Neural cell (in vitro differentiated cells): ENCODE data around the gene GSTA3. TPM values are rescaled to one million over a fixed set of nuclear protein-coding genes. Genes with fewer than 3 reads are reported as not detected.
"Not testable (repeated sequence)": the region's sequence is repeated elsewhere in the genome, so short reads cannot be mapped to it uniquely, and the experiment has no call there.

ENCODE experiments used
- H2AFZ ChIP-seq: fragments of 200-600, 300-800 bp; sonication (generic), shearing (Covaris generic); 2 replicates; pipeline ENCODE4 v1.6.0; 2014; ENCODE audit warnings: low read depth, mild to moderate bottlenecking, antibody characterized with exemption, low read length, moderate library complexity
- H3F3A ChIP-seq: fragments of 200-600 bp; shearing (Covaris generic); 2 replicates; pipeline ENCODE4 v1.6.1; 2016; ENCODE audit warnings: mild to moderate bottlenecking, moderate library complexity, mixed read lengths, antibody characterized with exemption, low read length; ENCODE audit not compliant: insufficient read depth, poor library complexity, severe bottlenecking
- H3K27ac ChIP-seq: fragments of 200-600, 300-800 bp; sonication (generic), shearing (Covaris generic); 2 replicates; pipeline ENCODE4 v1.5.1; 2014; ENCODE audit warnings: mild to moderate bottlenecking, low read length, moderate library complexity
- H3K27me3 ChIP-seq: fragments of 300-800, 200-600 bp; sonication (generic), shearing (Covaris generic); 2 replicates; pipeline ENCODE4 v1.6.0; 2014; ENCODE audit warnings: mild to moderate bottlenecking, low read depth, low read length, moderate library complexity; ENCODE audit not compliant: insufficient read depth
- H3K36me3 ChIP-seq: fragments of 300-800, 200-600 bp; sonication (generic), shearing (Covaris generic); 2 replicates; pipeline ENCODE4 v1.5.1; 2014; ENCODE audit warnings: mild to moderate bottlenecking, antibody characterized with exemption, low read length, moderate library complexity; ENCODE audit not compliant: insufficient read depth
- H3K4me2 ChIP-seq: fragments of 300-800, 200-600 bp; sonication (generic), shearing (Covaris generic); 2 replicates; pipeline ENCODE4 v1.6.0; 2014; ENCODE audit warnings: mild to moderate bottlenecking, low read length
- H3K4me3 ChIP-seq: fragments of 300-800, 200-600 bp; sonication (generic), shearing (Covaris generic); 2 replicates; pipeline ENCODE4 v1.5.1; 2014; ENCODE audit warnings: mild to moderate bottlenecking, low read length, moderate library complexity
- H3K79me2 ChIP-seq: fragments of 200-600 bp; shearing (Covaris generic); replicated peaks from 2 replicates; pipeline ENCODE4 v1.6.0; 2014; ENCODE audit warnings: mild to moderate bottlenecking, low read length, moderate library complexity; ENCODE audit not compliant: insufficient read depth
- H3K9ac ChIP-seq: fragments of 300-800, 200-600 bp; sonication (generic), shearing (Covaris generic); 2 replicates; pipeline ENCODE4 v1.6.1; 2016; ENCODE audit warnings: mild to moderate bottlenecking, low read length, mixed read lengths
- H3K9me2 ChIP-seq: fragments of 200-600 bp; shearing (Covaris generic); 2 replicates; pipeline ENCODE4 v1.6.1; 2016; ENCODE audit warnings: mild to moderate bottlenecking, low read length, mixed read lengths; ENCODE audit not compliant: insufficient read depth
- H3K9me3 ChIP-seq: fragments of 200-600, 300-800 bp; sonication (generic), shearing (Covaris generic); 2 replicates; pipeline ENCODE4 v1.6.1; 2016; ENCODE audit warnings: mild to moderate bottlenecking, mixed run types, low read length, moderate library complexity, mixed read lengths
- H4K20me1 ChIP-seq: fragments of 200-600 bp; shearing (Covaris generic); 2 replicates; pipeline ENCODE4 v1.6.1; 2016; ENCODE audit warnings: mild to moderate bottlenecking, mixed run types; ENCODE audit not compliant: insufficient read depth
- EP300 ChIP-seq: fragments of 450-650 bp; conservative IDR thresholded peaks from 2 replicates; pipeline ENCODE4 v1.6.1; 2014; ENCODE audit warnings: antibody characterized with exemption, mild to moderate bottlenecking, moderate library complexity; ENCODE audit not compliant: poor library complexity, severe bottlenecking
- EZH2 ChIP-seq: fragments of 200-600, 300-800 bp; shearing (Covaris generic), sonication (generic); IDR thresholded peaks from 2 replicates; pipeline ENCODE4 v1.6.1; 2014; ENCODE audit warnings: antibody characterized with exemption, low read length, borderline replicate concordance, mild to moderate bottlenecking; ENCODE audit not compliant: insufficient read depth, poor library complexity, severe bottlenecking
- MXI1 ChIP-seq: fragments of 450-650 bp; conservative IDR thresholded peaks from 2 replicates; pipeline ENCODE4 v1.6.1; 2014; ENCODE audit warnings: antibody characterized with exemption, mild to moderate bottlenecking; ENCODE audit not compliant: poor library complexity, severe bottlenecking
- POLR2AphosphoS5 ChIP-seq: IDR thresholded peaks from 2 replicates; pipeline ENCODE4 v1.6.1; 2012
- RAD21 ChIP-seq: fragments of 450-650 bp; conservative IDR thresholded peaks from 2 replicates; pipeline ENCODE4 v1.6.1; 2014; ENCODE audit warnings: antibody characterized with exemption, mild to moderate bottlenecking, moderate library complexity
- SMC3 ChIP-seq: fragments of 450-650 bp; conservative IDR thresholded peaks from 2 replicates; pipeline ENCODE4 v1.6.1; 2014; ENCODE audit warnings: antibody characterized with exemption, mild to moderate bottlenecking, moderate library complexity; ENCODE audit not compliant: poor library complexity
- TAF1 ChIP-seq: IDR thresholded peaks from 2 replicates; pipeline ENCODE4 v1.6.1; 2012; ENCODE audit warnings: low read depth
- polyA plus RNA-seq: library from polyadenylated mRNA; depleted of rRNA; stranded (reverse); fragments of >200 nt; gene quantifications from 2 replicates; pipeline ENCODE4 v1.2.3, GENCODE V29; 2014
- TF ChIP-seq, protein P1 (sequence below): IDR thresholded peaks from 2 replicates; pipeline ENCODE4 v1.6.1; 2012; ENCODE audit warnings: borderline replicate concordance
- TF ChIP-seq, protein P2 (sequence below): fragments of 450-650 bp; IDR thresholded peaks from 2 replicates; pipeline ENCODE4 v1.5.1; 2014; ENCODE audit warnings: antibody characterized with exemption, mild to moderate bottlenecking, moderate library complexity; ENCODE audit not compliant: poor library complexity, severe bottlenecking

GSTA3 gene
- polyA plus RNA-seq, 1 donor from 2014 or later: not detected

DNA sequence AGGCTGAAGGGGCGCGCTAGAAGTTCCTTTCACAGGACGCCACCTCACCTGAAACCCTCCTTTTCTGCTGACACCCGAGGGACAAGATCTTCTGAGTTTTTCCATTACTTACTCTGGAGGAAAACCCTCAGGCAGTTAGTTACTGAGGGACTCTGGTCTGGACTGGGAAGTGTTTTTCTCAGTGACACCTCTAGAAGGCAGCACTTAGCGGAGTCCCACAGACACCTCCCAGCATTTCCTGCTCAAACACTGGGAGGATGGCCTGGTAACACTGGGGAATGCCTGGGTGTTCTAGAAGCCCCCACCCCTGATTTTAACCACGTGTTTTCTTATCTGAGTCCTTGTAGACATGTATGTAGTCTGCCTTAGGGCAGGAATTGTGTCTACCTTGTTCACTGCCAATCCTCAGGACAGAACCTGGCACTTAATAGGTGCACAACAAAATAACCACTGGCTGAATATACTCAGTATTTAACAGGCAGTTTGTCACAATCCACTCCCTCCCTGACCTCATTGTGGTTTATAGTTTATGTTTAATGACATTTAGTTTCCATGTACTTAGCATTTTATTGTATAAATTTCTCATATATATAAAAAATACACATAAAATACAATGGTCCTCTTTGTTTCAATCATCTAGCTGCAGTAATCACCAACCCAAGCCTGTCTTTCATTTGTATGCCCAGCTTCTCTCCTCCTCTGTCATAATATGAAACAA, 4.8 kb downstream of the GSTA3 start:
- Histone ChIP-seq H3K27me3 (no peaks in the 10 kb centered on the region), H3F3A (no peaks in the 10 kb centered on the region), H2AFZ (no peak overlapping the region), H3K36me3 (no peaks in the 10 kb centered on the region), H4K20me1 (no peaks in the 10 kb centered on the region), H3K9me2 (no peaks in the 10 kb centered on the region), H3K79me2 (no peaks in the 10 kb centered on the region), H3K9ac (no peak overlapping the region), H3K4me2 (no peak overlapping the region), H3K9me3 (no peaks in the 10 kb centered on the region), H3K27ac (no peak overlapping the region), H3K4me3 (no peak overlapping the region)
- TF ChIP-seq RAD21: no peak
- no peak for TF ChIP-seq EZH2
- TF ChIP-seq MXI1: no peak
- no peak for TF ChIP-seq EP300
- TF ChIP-seq TAF1: no peak
- TF ChIP-seq, protein P1, sequence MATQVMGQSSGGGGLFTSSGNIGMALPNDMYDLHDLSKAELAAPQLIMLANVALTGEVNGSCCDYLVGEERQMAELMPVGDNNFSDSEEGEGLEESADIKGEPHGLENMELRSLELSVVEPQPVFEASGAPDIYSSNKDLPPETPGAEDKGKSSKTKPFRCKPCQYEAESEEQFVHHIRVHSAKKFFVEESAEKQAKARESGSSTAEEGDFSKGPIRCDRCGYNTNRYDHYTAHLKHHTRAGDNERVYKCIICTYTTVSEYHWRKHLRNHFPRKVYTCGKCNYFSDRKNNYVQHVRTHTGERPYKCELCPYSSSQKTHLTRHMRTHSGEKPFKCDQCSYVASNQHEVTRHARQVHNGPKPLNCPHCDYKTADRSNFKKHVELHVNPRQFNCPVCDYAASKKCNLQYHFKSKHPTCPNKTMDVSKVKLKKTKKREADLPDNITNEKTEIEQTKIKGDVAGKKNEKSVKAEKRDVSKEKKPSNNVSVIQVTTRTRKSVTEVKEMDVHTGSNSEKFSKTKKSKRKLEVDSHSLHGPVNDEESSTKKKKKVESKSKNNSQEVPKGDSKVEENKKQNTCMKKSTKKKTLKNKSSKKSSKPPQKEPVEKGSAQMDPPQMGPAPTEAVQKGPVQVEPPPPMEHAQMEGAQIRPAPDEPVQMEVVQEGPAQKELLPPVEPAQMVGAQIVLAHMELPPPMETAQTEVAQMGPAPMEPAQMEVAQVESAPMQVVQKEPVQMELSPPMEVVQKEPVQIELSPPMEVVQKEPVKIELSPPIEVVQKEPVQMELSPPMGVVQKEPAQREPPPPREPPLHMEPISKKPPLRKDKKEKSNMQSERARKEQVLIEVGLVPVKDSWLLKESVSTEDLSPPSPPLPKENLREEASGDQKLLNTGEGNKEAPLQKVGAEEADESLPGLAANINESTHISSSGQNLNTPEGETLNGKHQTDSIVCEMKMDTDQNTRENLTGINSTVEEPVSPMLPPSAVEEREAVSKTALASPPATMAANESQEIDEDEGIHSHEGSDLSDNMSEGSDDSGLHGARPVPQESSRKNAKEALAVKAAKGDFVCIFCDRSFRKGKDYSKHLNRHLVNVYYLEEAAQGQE: no peak
- TF ChIP-seq, protein P2, sequence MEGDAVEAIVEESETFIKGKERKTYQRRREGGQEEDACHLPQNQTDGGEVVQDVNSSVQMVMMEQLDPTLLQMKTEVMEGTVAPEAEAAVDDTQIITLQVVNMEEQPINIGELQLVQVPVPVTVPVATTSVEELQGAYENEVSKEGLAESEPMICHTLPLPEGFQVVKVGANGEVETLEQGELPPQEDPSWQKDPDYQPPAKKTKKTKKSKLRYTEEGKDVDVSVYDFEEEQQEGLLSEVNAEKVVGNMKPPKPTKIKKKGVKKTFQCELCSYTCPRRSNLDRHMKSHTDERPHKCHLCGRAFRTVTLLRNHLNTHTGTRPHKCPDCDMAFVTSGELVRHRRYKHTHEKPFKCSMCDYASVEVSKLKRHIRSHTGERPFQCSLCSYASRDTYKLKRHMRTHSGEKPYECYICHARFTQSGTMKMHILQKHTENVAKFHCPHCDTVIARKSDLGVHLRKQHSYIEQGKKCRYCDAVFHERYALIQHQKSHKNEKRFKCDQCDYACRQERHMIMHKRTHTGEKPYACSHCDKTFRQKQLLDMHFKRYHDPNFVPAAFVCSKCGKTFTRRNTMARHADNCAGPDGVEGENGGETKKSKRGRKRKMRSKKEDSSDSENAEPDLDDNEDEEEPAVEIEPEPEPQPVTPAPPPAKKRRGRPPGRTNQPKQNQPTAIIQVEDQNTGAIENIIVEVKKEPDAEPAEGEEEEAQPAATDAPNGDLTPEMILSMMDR: no peak
- TF ChIP-seq SMC3: no peak
- no peak for TF ChIP-seq POLR2AphosphoS5

DNA sequence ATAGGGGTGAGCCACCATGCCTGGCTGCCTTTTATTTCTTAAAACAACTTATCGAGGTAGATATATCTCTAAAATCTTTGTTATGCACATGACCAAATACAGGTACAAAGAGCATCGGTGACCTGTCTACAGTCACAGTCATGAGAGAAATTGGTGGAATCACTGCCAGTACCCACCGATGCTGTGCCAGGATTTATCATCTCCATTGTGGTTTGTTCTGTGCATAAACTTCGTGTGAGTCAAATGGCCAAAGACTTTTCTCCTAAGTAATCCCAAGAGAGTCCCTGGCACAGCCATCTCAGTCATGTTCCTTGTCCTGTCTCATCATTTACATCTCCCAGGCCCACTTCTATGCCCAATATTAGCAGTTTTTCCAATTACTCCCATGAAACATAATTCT, 9.0 kb downstream of the GSTA3 start:
- H3K27ac ChIP-seq: no peak overlapping the region
- no peaks in the 10 kb centered on the region for H3K9me2 ChIP-seq
- no peak for TF ChIP-seq RAD21
- no peak for TF ChIP-seq MXI1
- TF ChIP-seq, protein P2: no peak
- no peak for TF ChIP-seq POLR2AphosphoS5
- TF ChIP-seq SMC3: no peak
- no peak for TF ChIP-seq EZH2
- TF ChIP-seq, protein P1: no peak
- no peak for TF ChIP-seq EP300
- no peak for TF ChIP-seq TAF1
- no peak overlapping the region for H2AFZ ChIP-seq
- no peak overlapping the region for H3K9ac ChIP-seq
- H3K27me3 ChIP-seq: no peaks in the 10 kb centered on the region
- no peak overlapping the region for H3K4me2 ChIP-seq
- no peaks in the 10 kb centered on the region for H3K79me2 ChIP-seq
- H3F3A ChIP-seq: no peaks in the 10 kb centered on the region
- no peaks in the 10 kb centered on the region for H4K20me1 ChIP-seq
- H3K36me3 ChIP-seq: no peaks in the 10 kb centered on the region
- H3K9me3 ChIP-seq: no peaks in the 10 kb centered on the region
- H3K4me3 ChIP-seq: no peak overlapping the region

DNA sequence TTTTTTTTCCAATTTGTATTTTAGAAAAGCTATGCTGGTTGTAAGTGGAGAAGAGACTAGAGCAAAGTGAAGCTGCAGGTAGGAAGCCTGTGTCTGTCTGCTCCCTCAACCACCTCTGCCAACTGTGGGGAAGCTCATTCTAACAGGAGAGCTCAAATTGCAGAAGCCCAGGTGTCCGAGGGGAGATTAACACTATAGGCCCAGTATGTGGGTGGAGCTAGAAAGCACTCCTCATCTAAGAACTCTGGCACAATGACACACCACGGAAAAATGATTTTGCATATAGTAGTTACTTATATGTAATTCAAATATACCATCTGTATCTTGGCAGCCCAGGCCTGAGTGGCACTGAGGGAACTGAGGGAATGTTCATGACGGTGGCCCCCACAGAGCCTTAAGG, 13.7 kb downstream of the GSTA3 start:
- H3K36me3 ChIP-seq, H2AFZ ChIP-seq, H3K27ac ChIP-seq, H4K20me1 ChIP-seq, H3K4me2 ChIP-seq, H3K9me2 ChIP-seq, H3F3A ChIP-seq, H3K9ac ChIP-seq, H3K4me3 ChIP-seq, H3K79me2 ChIP-seq, H3K27me3 ChIP-seq, H3K9me3 ChIP-seq: not testable (repeated sequence)
